NCI-H2107 (cell line): Measurements from ENCODE around the gene ASB12.

Experiments used
- DNase-seq: peaks from one replicate; lab custom pipeline; 2025; lab: John Stamatoyannopoulos, UW

The ASB12 gene

DNA sequence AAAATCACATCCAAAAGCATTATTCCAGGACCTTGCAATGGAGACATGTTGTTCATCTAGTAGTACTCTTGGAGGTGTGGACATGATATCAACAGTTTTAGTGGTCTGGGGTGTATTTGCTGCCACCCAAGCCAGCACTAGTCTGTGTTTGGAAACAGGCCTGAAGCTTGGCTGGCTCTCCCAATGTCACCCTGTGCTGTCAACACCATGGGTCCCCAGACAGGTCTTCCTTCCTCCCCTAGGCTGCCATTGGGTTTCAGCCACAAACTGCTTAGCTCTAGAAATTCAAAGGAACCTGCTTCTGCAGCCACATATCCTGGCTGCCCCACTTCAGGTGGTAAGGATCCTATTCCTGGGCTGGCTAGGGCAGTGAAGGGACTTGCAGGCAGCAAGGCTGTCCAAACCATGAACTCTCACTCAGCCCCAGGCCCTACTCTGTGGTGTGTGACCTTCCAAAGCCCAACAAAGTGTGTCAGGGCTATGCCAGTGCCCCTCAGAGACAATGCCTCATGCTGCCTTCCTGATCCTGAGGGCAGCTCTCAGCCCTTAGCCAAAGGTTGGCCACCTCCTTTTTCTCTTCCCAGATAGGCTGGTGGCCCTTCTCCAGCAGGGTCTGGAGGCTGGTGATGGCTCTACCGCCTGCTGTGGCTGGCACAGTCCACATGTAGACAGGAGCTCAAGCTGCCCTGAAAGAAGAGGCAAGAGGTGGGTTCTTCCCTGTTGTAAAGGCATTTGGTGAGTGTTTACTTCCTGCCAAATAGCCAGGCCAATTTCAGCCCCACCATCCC is 43.2 kb downstream of the ASB12 start:
- no peak for DNase-seq

DNA sequence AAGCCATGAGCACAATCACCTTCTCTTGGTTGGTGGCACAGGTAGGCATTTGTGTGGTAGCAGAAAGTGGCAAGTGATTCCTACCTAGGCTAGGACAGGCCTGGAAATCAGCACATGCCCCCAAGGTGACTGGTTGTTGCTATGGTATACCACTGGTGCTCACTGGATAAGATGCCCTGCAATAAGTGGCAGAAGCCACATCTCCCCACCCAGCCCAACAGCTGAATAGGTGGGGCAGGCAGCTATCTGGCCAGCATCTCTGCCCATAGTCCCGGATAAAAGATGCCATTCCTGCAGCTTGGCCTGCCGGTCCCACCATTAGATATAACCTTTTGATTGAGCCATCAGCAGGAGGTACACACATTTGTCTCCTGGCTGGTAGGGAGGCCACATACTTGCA is 46.0 kb downstream of the ASB12 start:
- no peak for DNase-seq

DNA sequence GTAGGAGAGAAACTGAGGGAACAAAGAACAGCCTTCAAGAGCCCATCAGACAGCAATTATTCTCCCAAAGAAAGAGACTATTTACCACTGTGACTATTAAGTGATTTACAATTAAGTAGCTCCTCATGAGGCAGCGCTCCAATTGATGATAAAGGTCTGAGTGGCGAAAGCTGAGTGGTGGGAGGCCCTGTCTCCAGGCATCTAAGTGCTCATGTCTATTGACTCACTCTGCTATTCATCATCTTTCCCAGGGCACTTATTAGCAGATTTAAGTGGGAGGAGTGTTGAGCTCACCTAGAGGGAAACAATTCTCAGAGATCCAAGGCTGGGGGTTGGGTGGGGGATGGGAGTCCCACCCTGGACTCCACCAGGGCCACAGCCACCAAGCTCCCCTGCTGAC is 48.2 kb downstream of the ASB12 start:
- DNase-seq: no peak

DNA sequence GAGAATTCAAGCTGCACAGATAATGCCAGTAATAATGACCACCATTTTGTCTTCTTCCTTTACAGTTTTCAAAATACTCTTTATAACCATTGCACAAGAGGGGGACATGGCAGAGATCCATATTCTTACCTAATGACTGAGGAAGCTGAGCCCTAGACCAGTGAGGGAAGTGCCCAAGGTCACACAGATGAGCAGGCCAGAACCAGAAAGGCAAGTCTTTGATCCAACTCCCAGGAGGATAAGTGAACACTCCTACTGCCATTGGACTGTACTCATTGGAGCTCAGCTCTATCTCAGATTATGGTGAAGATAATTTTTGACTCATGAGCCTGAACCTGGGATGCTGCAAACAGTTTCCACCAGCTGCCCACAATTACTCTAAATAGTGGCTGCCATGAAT is 53.5 kb downstream of the ASB12 start:
- DNase-seq: no peak
